K562 (cell line): Measurements from ENCODE around the gene CEP350. TPM values are rescaled to one million over a fixed set of nuclear protein-coding genes. Genes with fewer than 3 reads are reported as not detected.

Experiments
- ATAC-seq: fragments of 200-7000 bp; cut with Tn5 transposase; 3 replicates; pipeline ENCODE4 v1.9.1; 2020; ENCODE audit warnings: moderate library complexity
- BruUV-seq: library from RNA; stranded (reverse); fragments of 400-500 nt; replicated peaks from 2 replicates; lab custom pipeline; 2021; lab: Mats Ljungman, UMichigan
- CTCF ChIA-PET: fragments of 300-600 bp; formaldehyde crosslinking; extraction: SDS; loops from one replicate; lab custom pipeline; 2021; ENCODE audit warnings: low intra/inter-chr PET ratio; lab: Yijun Ruan, JAX
- POLR2A ChIA-PET: fragments of 300-600, 350-650 bp; sonication (Branson Sonifier 250); formaldehyde crosslinking; extraction: SDS; loops from one replicate; lab custom pipeline; 2021; ENCODE audit warnings: antibody characterized with exemption, inconsistent platforms; lab: Yijun Ruan, JAX
- DNase-seq, 4 experiments: peaks; one replicate each; pipeline versions ENCODE4 v3.0.0 to v3.0.0-alpha.2; 2011 to 2018; ENCODE audit warnings: low spot score in 3 of 4, mixed read lengths in 3 of 4; ENCODE audit errors: extremely low read depth in 1 of 4
- FAIRE-seq: peaks from 2 replicates; lab custom pipeline; 2011; peaks lifted over from hg19 to GRCh38; lab: Jason Lieb, UNC
- H2AFZ ChIP-seq: 2 replicates; pipeline ENCODE4 v1.6.0; 2011; ENCODE audit warnings: low read depth, low read length, control low read depth, inconsistent platforms
- H3K27ac ChIP-seq: fragments of 200-600 bp; 3 replicates; pipeline ENCODE4 v1.8.0; 2011; ENCODE audit warnings: low read depth, mild to moderate bottlenecking, control low read depth, inconsistent platforms, low read length, moderate library complexity, mixed read lengths; ENCODE audit errors: extremely low read depth
- H3K27me3 ChIP-seq, 2 experiments: fragments of 300-600 bp in 1 of 2; 2 replicates in 1 of 2; 3 replicates in 1 of 2; pipeline versions ENCODE4 v1.6.0 to v1.8.0; 2011; ENCODE audit warnings: inconsistent platforms in 2 of 2, low read length in 2 of 2, mild to moderate bottlenecking in 1 of 2, mixed read lengths in 1 of 2, moderate library complexity in 1 of 2; ENCODE audit not compliant: control insufficient read depth in 2 of 2, insufficient read depth in 2 of 2
- H3K36me3 ChIP-seq: fragments of 300-600 bp; 3 replicates; pipeline ENCODE4 v1.8.0; 2011; ENCODE audit warnings: mild to moderate bottlenecking, low read length, inconsistent platforms; ENCODE audit not compliant: control insufficient read depth, insufficient read depth
- H3K4me1 ChIP-seq, 2 experiments: fragments of 200-600 bp in 1 of 2; replicated peaks in 1 of 2; 2 replicates in 1 of 2; 3 replicates in 1 of 2; pipeline versions ENCODE4 v1.5.1 to v1.8.0; 2011; ENCODE audit warnings: inconsistent platforms in 2 of 2, low read length in 2 of 2, mild to moderate bottlenecking in 1 of 2, mixed read lengths in 1 of 2, moderate library complexity in 1 of 2; ENCODE audit not compliant: control insufficient read depth in 2 of 2, insufficient read depth in 2 of 2
- H3K4me2 ChIP-seq: 2 replicates; pipeline ENCODE4 v1.6.1; 2011; ENCODE audit warnings: low read length, control low read depth, inconsistent platforms, mixed read lengths; ENCODE audit not compliant: insufficient read depth
- H3K4me3 ChIP-seq: fragments of 200-600 bp; sonication (generic), shearing (Covaris generic); 2 replicates; pipeline ENCODE4 v1.5.1; 2016; ENCODE audit warnings: control low read depth, inconsistent platforms
- H3K79me2 ChIP-seq: fragments of 200-600 bp; 3 replicates; pipeline ENCODE4 v1.8.0; 2011; ENCODE audit warnings: low read length, inconsistent platforms; ENCODE audit not compliant: control insufficient read depth, insufficient read depth
- H3K9ac ChIP-seq, 2 experiments: 2 replicates each; pipeline versions ENCODE4 v1.6.0 to v1.6.1; 2011; ENCODE audit warnings: low read depth in 2 of 2, low read length in 2 of 2, control low read depth in 1 of 2, inconsistent platforms in 1 of 2, mild to moderate bottlenecking in 1 of 2, mixed read lengths in 1 of 2; ENCODE audit not compliant: insufficient read depth in 1 of 2
- H3K9me1 ChIP-seq: one replicate; pipeline ENCODE4 v1.6.0; 2011; ENCODE audit warnings: inconsistent platforms, mild to moderate bottlenecking, low read length, moderate library complexity; ENCODE audit not compliant: control insufficient read depth, insufficient read depth
- H3K9me3 ChIP-seq: replicated peaks from 2 replicates; pipeline ENCODE4 v1.5.1; 2011; ENCODE audit warnings: low read depth, low read length, inconsistent platforms; ENCODE audit not compliant: control insufficient read depth, insufficient read depth
- H4K20me1 ChIP-seq: replicated peaks from 2 replicates; pipeline ENCODE4 v1.6.1; 2011; ENCODE audit warnings: low read length, inconsistent platforms, mixed read lengths; ENCODE audit not compliant: control insufficient read depth, insufficient read depth
- CBX2 ChIP-seq: fragments of 200-600 bp; sonication (generic); IDR thresholded peaks from one replicate; pipeline ENCODE4 v1.6.1; 2012; ENCODE audit warnings: mild to moderate bottlenecking, low read length, inconsistent platforms; ENCODE audit not compliant: insufficient read depth, poor library complexity, severe bottlenecking
- CBX5 ChIP-seq: IDR thresholded peaks from 2 replicates; pipeline ENCODE4 v1.6.1; 2014; ENCODE audit warnings: low read depth, borderline replicate concordance
- COPS2 ChIP-seq: fragments of 450-650 bp; conservative IDR thresholded peaks from 2 replicates; pipeline ENCODE4 v1.6.1; 2016; ENCODE audit warnings: mild to moderate bottlenecking, moderate library complexity
- FUS ChIP-seq: fragments of 200-400 bp; formaldehyde crosslinking; optimal IDR thresholded peaks from 2 replicates; pipeline ENCODE3; 2017; ENCODE audit warnings: low read depth, low read length
- HOMEZ ChIP-seq: fragments of 250-450 bp; sonication (Bioruptor Pico); IDR thresholded peaks from 2 replicates; pipeline ENCODE4 v1.4.0; 2020; ENCODE audit warnings: mild to moderate bottlenecking, moderate library complexity
- SREBF1 ChIP-seq: fragments of 150-350 bp; IDR thresholded peaks from 2 replicates; pipeline ENCODE4 v1.6.1; 2014; ENCODE audit warnings: antibody characterized with exemption, low read depth, low read length, borderline replicate concordance
- SRSF3 ChIP-seq: fragments of 200-400 bp; formaldehyde crosslinking; IDR thresholded peaks from 2 replicates; pipeline ENCODE4 v1.6.1; 2016; ENCODE audit warnings: mild to moderate bottlenecking, low read length, moderate library complexity; ENCODE audit not compliant: insufficient read depth
- UBTF ChIP-seq, 2 experiments: IDR thresholded peaks; 2 replicates each; pipeline ENCODE4 v1.6.1; 2012; ENCODE audit warnings: improper control_type of control experiment in 2 of 2, low read depth in 2 of 2, low read length in 2 of 2, borderline replicate concordance in 1 of 2
- ZNF584 ChIP-seq: fragments of 200-800 bp; sonication (Bioruptor generic); IDR thresholded peaks from 2 replicates; pipeline ENCODE4 v1.6.1; 2016; ENCODE audit warnings: low read depth, mild to moderate bottlenecking, missing genetic modification characterization, missing compliant biosample characterization
- WGBS: fragments of 100-300 bp; shearing (Covaris generic); methylation state at CpG from one replicate; pipeline ENCODE4 v1.1.6; 2016; ENCODE audit warnings: low coverage, mixed read lengths; ENCODE audit not compliant: insufficient coverage; ENCODE audit errors: missing lambda C conversion rate; 5-methylcytosine and 5-hydroxymethylcytosine counted together
- in situ Hi-C: fragments of 300-500 bp; cut with MboI; formaldehyde crosslinking; loops from 4 replicates; pipeline ENCODE4 v1.15.0; 2018; ENCODE audit warnings: inconsistent platforms, mixed read lengths
- intact Hi-C: fragments of 100-400 bp; cut with micrococcal nuclease; formaldehyde crosslinking; loops from 2 replicates; pipeline ENCODE4 v1.14.2; 2022
- polyA plus RNA-seq, 8 experiments: library from polyadenylated mRNA; depleted of rRNA in 4 of 8; stranded (reverse) in 5 of 8; unstranded in 3 of 8; fragments of >200 nt; fragmentation: Nextera tagmentation in 2 of 8; fragmentation: Illumina TruSeq in 1 of 8; extraction: Ambion mirVana in 2 of 8; extraction: Trizol in 1 of 8; gene quantifications; 2 replicates each; pipeline versions ENCODE4 v1.2.1 to v1.2.3, GENCODE V29; 2011 to 2014; ENCODE audit warnings: inconsistent platforms in 1 of 8, missing spikeins in 1 of 8
- total RNA-seq, 7 experiments: library from RNA; depleted of rRNA in 6 of 7; stranded (reverse); fragments of >200 nt in 6 of 7; fragmentation: Illumina TruSeq in 2 of 7; extraction: Trizol in 2 of 7; gene quantifications; 2 replicates each; pipeline versions ENCODE4 v1.2.1 to v1.2.3, GENCODE V29; 2011 to 2021; ENCODE audit warnings: low replicate concordance in 1 of 7

CEP350 gene
- total and polyA plus RNA-seq, 9 of the 15 experiments (the other 6 are each of a cell fraction or from before 2014, with no cell fraction given), result 8.3 to 64.3 (median 28.0) TPM

GRCh38 chr1:180112091-180112490, 157.5 kb downstream of the CEP350 start:
- Histone ChIP-seq H3K9me1 (no peaks in the 10 kb centered on the region), H3K4me2 (no peak overlapping the region), H3K79me2 (no peaks in the 10 kb centered on the region), H3K9me3 (no peaks in the 10 kb centered on the region), H3K4me1 (peaks cover 4 to 5% of the 10 kb centered on the region in 2 experiments; a peak in 4 of 5 replicates), H3K36me3 (peaks cover 34% of the 10 kb centered on the region), H4K20me1 (0 out of 2 replicates have a peak, but pooled peaks cover 3% of the 10 kb centered on the region), H2AFZ (no peak overlapping the region), H3K9ac (no peak overlapping the region), H3K4me3 (no peak overlapping the region), H3K27me3 (no peaks in the 10 kb centered on the region), H3K27ac (no peak overlapping the region)
- ATAC-seq, result no peak
- FAIRE-seq, result no peak
- intact Hi-C loops (no loop called here), in situ Hi-C loops (no loop called here)
- CTCF ChIA-PET, result no interaction called here
- WGBS, result 89% methylated on average over 2 of the region's 2 CpGs
- BruUV-seq, result no TSS peak
- DNase-seq, result no peak
- POLR2A ChIA-PET, result interaction anchor here (1.2 to 1.5 kb wide), 2 partner anchors 10 to 11 kb away, joined by 4 to 5 read pairs; no protein-coding TSS in a partner anchor
- TF ChIP-seq CBX2 (no peak), HOMEZ (CRISPR knock-in tag) (no peak), UBTF (IDR thresholded peaks at IDR 0.05; ENCODE audit: borderline replicate concordance in 1 of 2, low read depth in 2 of 2, low read length in 2 of 2) (no peak), SRSF3 (no peak), SREBF1 (no peak), CBX5 (no peak), FUS (no peak), ZNF584 (CRISPR knock-in tag) (no peak), COPS2 (no peak)
